ENCODE measurements around the gene DAGLA. TPM values are rescaled to one million over a fixed set of nuclear protein-coding genes. Genes with fewer than 3 reads are reported as not detected.

DAGLA gene
- total RNA-seq, 2 experiments from 2014 or later: 0.06 to 0.13 TPM

Other genes with a start within 250 kb of the DAGLA start
- gene LRRC10B, start 171.6 kb upstream of the DAGLA start, total RNA-seq: not detected
- under 1 TPM in 1 of 2 experiments, not detected in 1; 0.15 TPM for gene SYT7, start 99.3 kb upstream of the DAGLA start, total RNA-seq
- gene MYRF, start 72.2 kb downstream of the DAGLA start, total RNA-seq: 1 to 10 TPM in 1 of 2 experiments, under 1 TPM in 1; 0.91 to 1.0 TPM
- 100 to 1,000 TPM; 152 to 160 TPM for gene TMEM258, start 112.2 kb downstream of the DAGLA start, total RNA-seq
- 100 to 1,000 TPM; 132 to 137 TPM for gene FEN1, start 112.5 kb downstream of the DAGLA start, total RNA-seq
- gene FADS1, start 136.6 kb downstream of the DAGLA start, total RNA-seq: 10 to 100 TPM; 18.3 to 19.1 TPM
- gene FADS2, start 147.9 kb downstream of the DAGLA start, total RNA-seq: 10 to 100 TPM; 45.6 to 46.1 TPM
- 1 to 10 TPM; 8.2 to 9.7 TPM for gene FADS3, start 211.2 kb downstream of the DAGLA start, total RNA-seq
- not detected for gene RAB3IL1, start 237.2 kb downstream of the DAGLA start, total RNA-seq

Data from activated CD8-positive, alpha-beta memory T cell treated with anti-CD3 and anti-CD28 coated beads for 36 hours (primary cell).